HG03066 (cell line): ENCODE data around the gene ASIC2.

ENCODE experiments used
- ATAC-seq: cut with Tn5 transposase; IDR thresholded peaks from one replicate; pipeline ENCODE4 v1.9.1; 2021; ENCODE audit warnings: low read depth; ENCODE audit not compliant: unreplicated experiment

Gene ASIC2

GRCh38 chr17:33290253-33290652 lies 2.8 kb downstream of the ASIC2 start:
- ATAC-seq: no peak

- ATAC-seq: no peak
Measured at GRCh38 chr17:33288954-33289353, 4.1 kb downstream of the ASIC2 start.

- ATAC-seq: no peak
Measured at GRCh38 chr17:33287096-33287725, 5.9 kb downstream of the ASIC2 start.

- ATAC-seq: no peak
Measured at GRCh38 chr17:33285413-33285812, 7.7 kb downstream of the ASIC2 start.

- ATAC-seq: no peak
Measured at GRCh38 chr17:33284022-33284421, 9.1 kb downstream of the ASIC2 start.

GRCh38 chr17:33280162-33280943 lies 12.7 kb downstream of the ASIC2 start:
- no peak for ATAC-seq

GRCh38 chr17:33277436-33278100 lies 15.5 kb downstream of the ASIC2 start:
- ATAC-seq: no peak

GRCh38 chr17:33273743-33274410 lies 19.2 kb downstream of the ASIC2 start:
- no peak for ATAC-seq

- no peak for ATAC-seq
Measured at GRCh38 chr17:33273271-33273670, 19.8 kb downstream of the ASIC2 start.

- ATAC-seq: no peak
Measured at GRCh38 chr17:33272438-33272837, 20.7 kb downstream of the ASIC2 start.

GRCh38 chr17:33269337-33270060 lies 23.6 kb downstream of the ASIC2 start:
- no peak for ATAC-seq

- ATAC-seq: no peak
Measured at GRCh38 chr17:33267851-33268548, 25.1 kb downstream of the ASIC2 start.

GRCh38 chr17:33267271-33267790 lies 25.8 kb downstream of the ASIC2 start:
- no peak for ATAC-seq

- ATAC-seq: no peak
Measured at GRCh38 chr17:33266611-33267010, 26.5 kb downstream of the ASIC2 start.

GRCh38 chr17:33266116-33266515 lies 27.0 kb downstream of the ASIC2 start:
- no peak for ATAC-seq

GRCh38 chr17:33263396-33263795 lies 29.7 kb downstream of the ASIC2 start:
- ATAC-seq: no peak

GRCh38 chr17:33262266-33263123 lies 30.6 kb downstream of the ASIC2 start:
- no peak for ATAC-seq

GRCh38 chr17:33261820-33262219 lies 31.3 kb downstream of the ASIC2 start:
- ATAC-seq: no peak

- no peak for ATAC-seq
Measured at GRCh38 chr17:33260638-33261037, 32.5 kb downstream of the ASIC2 start.
